Activated naive CD4-positive, alpha-beta T cell treated with anti-CD3 and anti-CD28 coated beads for 36 hours (primary cell): ENCODE data around the gene SCMH1. TPM values are rescaled to one million over a fixed set of nuclear protein-coding genes. Genes with fewer than 3 reads are reported as not detected.

Source experiments
- CTCF ChIA-PET: fragments of 350-600 bp; sonication (Branson Sonifier 250); formaldehyde crosslinking; loops from one replicate; lab custom pipeline; 2021; ENCODE audit warnings: antibody characterized with exemption; lab: Charles Lee
- DNase-seq: peaks from one replicate; pipeline ENCODE4 v3.0.0-alpha.2; 2020
- H3K27ac Mint-ChIP-seq: one replicate; pipeline ENCODE4 v1.8.0; 2021; ENCODE audit warnings: mild to moderate bottlenecking, mixed read lengths
- H3K27me3 Mint-ChIP-seq: one replicate; pipeline ENCODE4 v1.8.0; 2021; ENCODE audit warnings: low read depth, mixed read lengths
- H3K36me3 Mint-ChIP-seq: one replicate; pipeline ENCODE4 v1.8.0; 2021; ENCODE audit warnings: low read depth, mixed read lengths
- H3K4me1 Mint-ChIP-seq: one replicate; pipeline ENCODE4 v1.8.0; 2021; ENCODE audit warnings: low read depth, mixed read lengths
- H3K4me3 Mint-ChIP-seq: one replicate; pipeline ENCODE4 v1.8.0; 2021; ENCODE audit warnings: mild to moderate bottlenecking, moderate library complexity, mixed read lengths
- H3K9me3 Mint-ChIP-seq: one replicate; pipeline ENCODE4 v1.8.0; 2021; ENCODE audit warnings: mixed read lengths
- intact Hi-C: fragments of 100-400 bp; cut with micrococcal nuclease; formaldehyde crosslinking; loops from one replicate; pipeline ENCODE4 v1.15.1; 2023
- total RNA-seq, 2 experiments: library from RNA; stranded (reverse); gene quantifications; one replicate each; pipeline ENCODE4 v1.2.3, GENCODE V29; 2021

Gene SCMH1
- total RNA-seq, 2 experiments from 2014 or later = 17.8 to 20.7 TPM

- H3K27ac Mint-ChIP-seq = no peak overlapping the region
- intact Hi-C loops = no loop called here
- DNase-seq = no peak
- H3K9me3 Mint-ChIP-seq = no peaks in the 10 kb centered on the region
- H3K4me3 Mint-ChIP-seq = no peak overlapping the region
- H3K27me3 Mint-ChIP-seq = no peaks in the 10 kb centered on the region
- peaks cover 12% of the 10 kb centered on the region for H3K36me3 Mint-ChIP-seq
- CTCF ChIA-PET = interaction anchor here (0.7 to 1.2 kb wide), 2 partner anchors 100 to 135 kb away, joined by 3 to 4 read pairs; no protein-coding TSS in a partner anchor
- H3K4me1 Mint-ChIP-seq = peaks cover 2% of the 10 kb centered on the region
Measured at GRCh38 chr1:41025979-41026819, 215.9 kb downstream of the SCMH1 start.

GRCh38 chr1:41024953-41025352, 217.2 kb downstream of the SCMH1 start:
- H3K9me3 Mint-ChIP-seq = no peaks in the 10 kb centered on the region
- peaks cover 2% of the 10 kb centered on the region for H3K4me1 Mint-ChIP-seq
- H3K36me3 Mint-ChIP-seq = peaks cover 11% of the 10 kb centered on the region
- no peak overlapping the region for H3K4me3 Mint-ChIP-seq
- intact Hi-C loops = no loop called here
- H3K27me3 Mint-ChIP-seq = no peaks in the 10 kb centered on the region
- no peak for DNase-seq
- no peak overlapping the region for H3K27ac Mint-ChIP-seq
- CTCF ChIA-PET = no interaction called here

GRCh38 chr1:41023279-41023990, 218.7 kb downstream of the SCMH1 start:
- Mint-ChIP-seq H3K9me3 (no peaks in the 10 kb centered on the region), H3K4me1 (peaks cover 2% of the 10 kb centered on the region), H3K27ac (peak overlapping the region; percentile 33), H3K4me3 (no peak overlapping the region), H3K27me3 (no peaks in the 10 kb centered on the region), H3K36me3 (peaks cover 11% of the 10 kb centered on the region)
- intact Hi-C loops = no loop called here
- CTCF ChIA-PET = interaction anchor here (0.5 to 1.5 kb wide), 2 partner anchors 19 to 68 kb away, joined by 3 to 4 read pairs; no protein-coding TSS in a partner anchor
- DNase-seq = no peak

- Mint-ChIP-seq H3K36me3 (peaks cover 12% of the 10 kb centered on the region), H3K27ac (no peak overlapping the region), H3K9me3 (no peaks in the 10 kb centered on the region), H3K4me1 (peaks cover 2% of the 10 kb centered on the region), H3K4me3 (no peak overlapping the region), H3K27me3 (no peaks in the 10 kb centered on the region)
- DNase-seq = no peak
- intact Hi-C loops = no loop called here
- CTCF ChIA-PET = no interaction called here
Measured at GRCh38 chr1:41022424-41022823, 219.7 kb downstream of the SCMH1 start.

- Mint-ChIP-seq H3K36me3 (peaks cover 11% of the 10 kb centered on the region), H3K9me3 (no peaks in the 10 kb centered on the region), H3K27ac (peak within 1 kb of the TSS; percentile 53), H3K4me1 (peaks cover 2% of the 10 kb centered on the region), H3K27me3 (no peaks in the 10 kb centered on the region), H3K4me3 (no peak within 1 kb of the TSS)
- intact Hi-C loops = no loop called here
- no peak for DNase-seq
- CTCF ChIA-PET = no interaction called here
Measured at GRCh38 chr1:41021526-41022308, 220.4 kb downstream of the SCMH1 start, which contains the start of gene SLFNL1. Gene SLFNL1 (minus strand): TSS chr1:41021725. CDS start chr1:41020660, 1,065 bp downstream.

GRCh38 chr1:41020654-41021053, 221.5 kb downstream of the SCMH1 start:
- no peaks in the 10 kb centered on the region for H3K27me3 Mint-ChIP-seq
- peaks cover 8% of the 10 kb centered on the region for H3K36me3 Mint-ChIP-seq
- no peak overlapping the region for H3K27ac Mint-ChIP-seq
- intact Hi-C loops = no loop called here
- no peaks in the 10 kb centered on the region for H3K9me3 Mint-ChIP-seq
- H3K4me1 Mint-ChIP-seq = peaks cover 2% of the 10 kb centered on the region
- DNase-seq = no peak
- no peak overlapping the region for H3K4me3 Mint-ChIP-seq
- CTCF ChIA-PET = no interaction called here

- H3K4me3 Mint-ChIP-seq = no peak overlapping the region
- no peak overlapping the region for H3K27ac Mint-ChIP-seq
- intact Hi-C loops = no loop called here
Measured at GRCh38 chr1:41020109-41020576, 222.0 kb downstream of the SCMH1 start.

GRCh38 chr1:41019353-41019745, 222.8 kb downstream of the SCMH1 start:
- Mint-ChIP-seq H3K36me3 (peaks cover 14% of the 10 kb centered on the region), H3K4me1 (peaks cover 4% of the 10 kb centered on the region), H3K27me3 (no peaks in the 10 kb centered on the region), H3K27ac (no peak overlapping the region), H3K4me3 (no peak overlapping the region), H3K9me3 (no peaks in the 10 kb centered on the region)
- intact Hi-C loops = no loop called here
- CTCF ChIA-PET = no interaction called here
- DNase-seq = no peak

More at GRCh38 chr1:41020109-41020576, 222.0 kb downstream of the SCMH1 start:
- no peak for DNase-seq
- CTCF ChIA-PET = no interaction called here
- peaks cover 6% of the 10 kb centered on the region for H3K36me3 Mint-ChIP-seq
- H3K27me3 Mint-ChIP-seq = no peaks in the 10 kb centered on the region
- peaks cover 2% of the 10 kb centered on the region for H3K4me1 Mint-ChIP-seq
- no peaks in the 10 kb centered on the region for H3K9me3 Mint-ChIP-seq

- Mint-ChIP-seq H3K4me1 (peaks cover 4% of the 10 kb centered on the region), H3K4me3 (no peak overlapping the region), H3K27ac (no peak overlapping the region), H3K9me3 (no peaks in the 10 kb centered on the region), H3K36me3 (peaks cover 20% of the 10 kb centered on the region), H3K27me3 (no peaks in the 10 kb centered on the region)
- CTCF ChIA-PET = no interaction called here
- intact Hi-C loops = no loop called here
- no peak for DNase-seq
Measured at GRCh38 chr1:41018018-41018410, 224.1 kb downstream of the SCMH1 start.

GRCh38 chr1:41017141-41018017, 224.7 kb downstream of the SCMH1 start:
- no peak overlapping the region for H3K4me3 Mint-ChIP-seq
- H3K27me3 Mint-ChIP-seq = no peaks in the 10 kb centered on the region
- H3K36me3 Mint-ChIP-seq = peaks cover 24% of the 10 kb centered on the region
- intact Hi-C loops = no loop called here
- no peaks in the 10 kb centered on the region for H3K9me3 Mint-ChIP-seq
- CTCF ChIA-PET = no interaction called here
- peaks cover 7% of the 10 kb centered on the region for H3K4me1 Mint-ChIP-seq
- H3K27ac Mint-ChIP-seq = no peak overlapping the region
- no peak for DNase-seq

GRCh38 chr1:41015897-41016470, 226.1 kb downstream of the SCMH1 start:
- no peak for DNase-seq
- CTCF ChIA-PET = no interaction called here
- H3K9me3 Mint-ChIP-seq = no peaks in the 10 kb centered on the region
- peaks cover 9% of the 10 kb centered on the region for H3K4me1 Mint-ChIP-seq
- intact Hi-C loops = no loop called here
- H3K27ac Mint-ChIP-seq = no peak overlapping the region
- H3K27me3 Mint-ChIP-seq = no peaks in the 10 kb centered on the region
- H3K36me3 Mint-ChIP-seq = peaks cover 34% of the 10 kb centered on the region
- no peak overlapping the region for H3K4me3 Mint-ChIP-seq
